Sigmoid colon (tissue), 7 donors: ENCODE results near the gene MROH7. TPM values are rescaled to one million over a fixed set of nuclear protein-coding genes. Genes with fewer than 3 reads are reported as not detected.

Experiments
- DNase-seq: peaks from one replicate; pipeline ENCODE4 v3.0.0-alpha.2; 2019
- H3K27ac ChIP-seq, 4 donors: fragments of 200-600 bp; sonication (generic); one replicate each; pipeline ENCODE4 v1.5.1; 2016 to 2019; ENCODE audit warnings: mild to moderate bottlenecking in 1 of 4
- H3K27me3 ChIP-seq, 3 donors: fragments of 200-600 bp; sonication (generic); one replicate each; pipeline ENCODE4 v1.5.1; 2019; ENCODE audit warnings: mild to moderate bottlenecking in 1 of 3
- H3K36me3 ChIP-seq, 4 donors: fragments of 200-600 bp; sonication (generic); one replicate each; pipeline ENCODE4 v1.5.1; 2016 to 2019
- H3K4me1 ChIP-seq, 4 donors: fragments of 200-600 bp; sonication (generic); one replicate each; pipeline ENCODE4 v1.5.1; 2017 to 2019
- H3K4me3 ChIP-seq, 4 donors: fragments of 200-600 bp; sonication (generic); one replicate each; pipeline ENCODE4 v1.5.1; 2017 to 2019; ENCODE audit warnings: mild to moderate bottlenecking in 2 of 4, moderate library complexity in 1 of 4
- H3K9me3 ChIP-seq, 4 donors: fragments of 200-600 bp in 3 of 4; sonication (generic) in 3 of 4; one replicate each; pipeline versions ENCODE4 v1.5.1 to v1.6.1; 2013 to 2019
- EP300 ChIP-seq, 4 donors: sonication (generic); formaldehyde crosslinking; IDR thresholded peaks; one replicate each; pipeline ENCODE4 v1.6.1; 2017; ENCODE audit warnings: antibody characterized with exemption in 4 of 4
- POLR2A ChIP-seq, 2 donors: fragments of 450-650 bp; IDR thresholded peaks; one replicate each; pipeline ENCODE4 v1.6.1; 2016; ENCODE audit warnings: antibody characterized with exemption in 2 of 2, mild to moderate bottlenecking in 2 of 2, moderate library complexity in 2 of 2
- POLR2AphosphoS5 ChIP-seq, 4 donors: sonication (generic); formaldehyde crosslinking; IDR thresholded peaks; one replicate each; pipeline ENCODE4 v1.6.1; 2017; ENCODE audit warnings: antibody characterized with exemption in 4 of 4
- WGBS, 2 donors: extraction: QIAGEN DNeasy Blood & Tissue Kit; methylation state at CpG; one replicate each; pipeline ENCODE4 v1.1.7; 2013; 5-methylcytosine and 5-hydroxymethylcytosine counted together
- intact Hi-C: fragments of 100-400 bp; cut with DNase I; formaldehyde crosslinking; loops from one replicate; pipeline ENCODE4 v1.15.1; 2023
- polyA plus RNA-seq, 3 donors: library from polyadenylated mRNA; stranded (reverse); fragments of 200-250 nt; gene quantifications; one replicate each; pipeline ENCODE4 v1.2.3, GENCODE V29; 2013
- total RNA-seq, 4 donors: library from RNA; depleted of rRNA; stranded (reverse); fragments of >200 nt; gene quantifications; one replicate each; pipeline ENCODE4 v1.1.0, GENCODE V29; 2016
- TF ChIP-seq, protein P1 (sequence below), 4 experiments: fragments of 450-650 bp in 3 of 4; fragments of 200-600 bp in 1 of 4; IDR thresholded peaks; one replicate each; pipeline ENCODE4 v1.5.1; 2016 to 2019; ENCODE audit warnings: antibody characterized with exemption in 4 of 4, mild to moderate bottlenecking in 3 of 4, moderate library complexity in 2 of 4
- donor health status: healthy with polysubstance abuse.
- donor health status: Bipolar disorder and iron deficiency.
- donor health status: healthy.

MROH7 gene
- total and polyA plus RNA-seq, 7 donors: 0.69 to 23.0 (median 11.2) TPM

DNA sequence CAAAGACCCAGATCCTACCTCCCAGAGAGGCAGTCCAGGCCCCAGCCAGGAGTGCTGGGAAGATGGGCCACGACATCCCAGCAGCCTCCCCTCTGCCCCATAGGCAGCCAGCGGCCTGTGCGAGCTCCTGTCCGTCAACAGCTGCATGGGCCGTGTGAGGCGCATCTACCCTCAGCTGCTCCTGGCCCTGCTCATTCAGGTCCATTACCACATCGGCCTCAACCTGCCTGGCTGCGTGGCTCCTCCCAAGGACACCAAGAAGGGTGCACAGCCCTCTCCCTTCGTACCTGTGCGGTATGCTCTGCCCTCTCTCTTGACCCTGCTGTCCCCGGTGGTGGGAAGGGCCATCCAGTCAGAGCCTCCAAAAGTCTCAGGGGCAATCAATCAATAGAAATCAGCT lies 44.6 kb downstream of the MROH7 start:
- Histone ChIP-seq H3K4me1 (peaks cover 0 to 5% (median 1%) of the 10 kb centered on the region in 4 donors), H3K4me3 (no peak overlapping the region), H3K27me3 (no peaks in the 10 kb centered on the region), H3K36me3 (no peaks in the 10 kb centered on the region), H3K9me3 (no peaks in the 10 kb centered on the region), H3K27ac (no peak overlapping the region)
- intact Hi-C loops: no loop called here
- WGBS, 2 donors: 93% methylated on average over 11 of the region's 11 CpGs
- no peak for DNase-seq
- TF ChIP-seq POLR2A (IDR thresholded peaks at IDR 0.05): no peak
- TF ChIP-seq, protein P1, sequence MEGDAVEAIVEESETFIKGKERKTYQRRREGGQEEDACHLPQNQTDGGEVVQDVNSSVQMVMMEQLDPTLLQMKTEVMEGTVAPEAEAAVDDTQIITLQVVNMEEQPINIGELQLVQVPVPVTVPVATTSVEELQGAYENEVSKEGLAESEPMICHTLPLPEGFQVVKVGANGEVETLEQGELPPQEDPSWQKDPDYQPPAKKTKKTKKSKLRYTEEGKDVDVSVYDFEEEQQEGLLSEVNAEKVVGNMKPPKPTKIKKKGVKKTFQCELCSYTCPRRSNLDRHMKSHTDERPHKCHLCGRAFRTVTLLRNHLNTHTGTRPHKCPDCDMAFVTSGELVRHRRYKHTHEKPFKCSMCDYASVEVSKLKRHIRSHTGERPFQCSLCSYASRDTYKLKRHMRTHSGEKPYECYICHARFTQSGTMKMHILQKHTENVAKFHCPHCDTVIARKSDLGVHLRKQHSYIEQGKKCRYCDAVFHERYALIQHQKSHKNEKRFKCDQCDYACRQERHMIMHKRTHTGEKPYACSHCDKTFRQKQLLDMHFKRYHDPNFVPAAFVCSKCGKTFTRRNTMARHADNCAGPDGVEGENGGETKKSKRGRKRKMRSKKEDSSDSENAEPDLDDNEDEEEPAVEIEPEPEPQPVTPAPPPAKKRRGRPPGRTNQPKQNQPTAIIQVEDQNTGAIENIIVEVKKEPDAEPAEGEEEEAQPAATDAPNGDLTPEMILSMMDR (IDR thresholded peaks at IDR 0.05): no peak

DNA sequence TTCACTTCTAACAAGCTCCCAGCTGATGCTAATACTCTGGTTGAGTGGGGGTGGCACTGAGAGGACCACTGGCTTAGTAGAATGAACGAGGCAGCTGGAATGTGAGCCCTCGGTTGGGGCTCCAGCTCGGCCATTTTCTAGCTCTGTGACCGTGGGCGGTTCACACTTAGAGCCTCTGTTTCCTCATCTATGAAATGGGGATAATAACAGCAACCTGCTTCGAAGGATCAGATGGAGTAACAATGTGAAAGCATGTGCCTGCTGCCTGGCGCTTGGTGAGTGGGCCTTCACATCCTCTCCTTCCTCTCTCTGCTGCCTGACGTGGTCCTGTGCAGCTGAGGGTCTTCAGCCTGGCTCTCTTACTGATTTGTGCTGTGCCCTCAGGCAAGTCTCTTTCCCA lies 53.2 kb downstream of the MROH7 start:
- no peak for DNase-seq
- H3K36me3 ChIP-seq: peaks cover 0 to 20% (median 0%) of the 10 kb centered on the region in 4 donors
- WGBS, 2 donors: 89 to 93% methylated on average over 8 of the region's 8 CpGs
- intact Hi-C loops: no loop called here
- H3K4me1 ChIP-seq: no peaks in the 10 kb centered on the region
- no peak overlapping the region for H3K4me3 ChIP-seq
- H3K27me3 ChIP-seq: no peaks in the 10 kb centered on the region
- TF ChIP-seq, protein P1 (IDR thresholded peaks at IDR 0.05): no peak
- no peak for TF ChIP-seq POLR2AphosphoS5 (IDR thresholded peaks at IDR 0.05)
- no peak for TF ChIP-seq EP300 (IDR thresholded peaks at IDR 0.05)
- TF ChIP-seq POLR2A (IDR thresholded peaks at IDR 0.05): no peak
- H3K9me3 ChIP-seq: no peaks in the 10 kb centered on the region
- no peak overlapping the region for H3K27ac ChIP-seq

DNA sequence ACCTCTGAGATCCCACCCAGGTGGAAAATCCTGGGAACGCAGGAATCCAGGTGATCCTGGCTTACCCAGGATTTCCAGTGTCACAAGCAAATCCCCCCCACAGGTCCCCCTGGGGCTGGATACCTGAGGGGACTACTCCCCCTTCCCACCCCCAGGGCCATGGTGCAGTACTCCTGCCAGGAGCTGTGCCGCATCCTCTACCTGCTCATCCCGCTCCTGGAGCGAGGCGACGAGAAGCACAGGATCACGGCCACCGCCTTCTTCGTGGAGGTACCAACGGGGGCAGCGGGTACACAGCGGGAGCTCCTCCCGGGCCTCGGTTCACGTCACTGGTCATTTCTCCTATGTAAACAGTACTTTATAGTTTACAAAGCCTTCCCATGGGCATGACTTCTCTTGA lies 53.6 kb downstream of the MROH7 start:
- intact Hi-C loops: no loop called here
- H3K27me3 ChIP-seq: no peaks in the 10 kb centered on the region
- no peak for TF ChIP-seq POLR2AphosphoS5 (IDR thresholded peaks at IDR 0.05)
- TF ChIP-seq POLR2A (IDR thresholded peaks at IDR 0.05): no peak
- no peak for TF ChIP-seq EP300 (IDR thresholded peaks at IDR 0.05)
- TF ChIP-seq, protein P1 (IDR thresholded peaks at IDR 0.05): no peak

DNA sequence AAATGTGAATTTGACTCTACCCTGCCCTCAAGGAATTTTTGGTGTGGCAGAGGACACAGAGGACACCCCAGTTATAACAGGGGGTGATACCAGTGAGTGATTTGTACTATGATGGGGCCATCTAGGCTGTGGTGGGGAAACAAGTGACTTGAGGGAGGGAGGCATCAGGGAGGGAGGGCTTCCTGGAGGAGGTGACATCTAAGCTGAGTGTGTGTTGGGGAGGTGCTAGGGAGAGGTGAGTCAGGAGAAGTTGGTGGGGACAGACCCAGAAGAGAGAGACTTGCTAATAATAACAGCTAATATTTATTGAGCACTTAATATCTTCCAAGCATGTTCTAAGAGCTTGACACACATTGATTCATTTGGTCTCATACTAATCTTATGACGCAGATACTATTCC lies 54.2 kb downstream of the MROH7 start:
- TF ChIP-seq POLR2AphosphoS5 (IDR thresholded peaks at IDR 0.05) (no peak), POLR2A (IDR thresholded peaks at IDR 0.05) (no peak), EP300 (IDR thresholded peaks at IDR 0.05) (no peak)
- TF ChIP-seq, protein P1 (IDR thresholded peaks at IDR 0.05): no peak
- DNase-seq: no peak
- Histone ChIP-seq H3K4me1 (no peaks in the 10 kb centered on the region), H3K9me3 (no peaks in the 10 kb centered on the region), H3K4me3 (no peak overlapping the region), H3K27me3 (no peaks in the 10 kb centered on the region), H3K36me3 (peaks cover 0 to 30% (median 0%) of the 10 kb centered on the region in 4 donors), H3K27ac (no peak overlapping the region)
- intact Hi-C loops: no loop called here
- WGBS, 2 donors: 90 to 97% methylated on average over 1 of the region's 1 CpG

More for the DNA sequence above, 53.6 kb downstream of the MROH7 start:
- Histone ChIP-seq H3K9me3 (no peaks in the 10 kb centered on the region), H3K4me1 (no peaks in the 10 kb centered on the region), H3K27ac (no peak overlapping the region), H3K4me3 (no peak overlapping the region), H3K36me3 (peaks cover 0 to 24% (median 0%) of the 10 kb centered on the region in 4 donors)
- no peak for DNase-seq
- WGBS, 2 donors: 89 to 90% methylated on average over 15 of the region's 15 CpGs

DNA sequence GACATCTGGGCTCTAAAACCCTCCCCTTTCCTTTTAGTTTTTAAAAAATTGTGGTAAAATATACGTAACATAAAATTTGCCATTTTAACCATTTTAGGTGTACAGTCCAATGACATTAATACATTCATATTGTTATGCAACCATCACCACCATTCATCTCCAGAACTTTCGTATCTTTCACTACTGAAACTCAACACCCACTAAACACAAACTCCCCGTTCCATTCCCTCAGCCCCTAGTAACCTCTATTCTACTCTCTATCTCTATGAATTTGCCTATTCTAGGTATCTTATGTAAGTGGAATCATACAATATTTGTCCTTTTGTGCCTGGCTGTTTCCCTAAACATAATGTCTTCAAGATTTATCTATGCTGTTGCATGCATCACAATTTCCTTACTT lies 54.7 kb downstream of the MROH7 start:
- no peaks in the 10 kb centered on the region for H3K27me3 ChIP-seq
- no peak overlapping the region for H3K27ac ChIP-seq
- H3K4me1 ChIP-seq: no peaks in the 10 kb centered on the region
- H3K36me3 ChIP-seq: peaks cover 0 to 35% (median 0%) of the 10 kb centered on the region in 4 donors
- 83 to 86% methylated on average over 3 of the region's 3 CpGs for WGBS, 2 donors
- TF ChIP-seq, protein P1 (IDR thresholded peaks at IDR 0.05): no peak
- no peak for TF ChIP-seq EP300 (IDR thresholded peaks at IDR 0.05)
- TF ChIP-seq POLR2AphosphoS5 (IDR thresholded peaks at IDR 0.05): no peak
- no peak for TF ChIP-seq POLR2A (IDR thresholded peaks at IDR 0.05)
- no peak overlapping the region for H3K4me3 ChIP-seq
- intact Hi-C loops: no loop called here
- DNase-seq: no peak
- H3K9me3 ChIP-seq: no peaks in the 10 kb centered on the region
